ENCODE data around the gene CSTF2. TPM values are rescaled to one million over a fixed set of nuclear protein-coding genes. Genes with fewer than 3 reads are reported as not detected.
"Not testable (repeated sequence)": the region's sequence is repeated elsewhere in the genome, so short reads cannot be mapped to it uniquely, and the experiment has no call there.

Gene CSTF2
- total and polyA plus RNA-seq, 2 experiments from 2014 or later = 28.3 to 35.1 TPM

DNA sequence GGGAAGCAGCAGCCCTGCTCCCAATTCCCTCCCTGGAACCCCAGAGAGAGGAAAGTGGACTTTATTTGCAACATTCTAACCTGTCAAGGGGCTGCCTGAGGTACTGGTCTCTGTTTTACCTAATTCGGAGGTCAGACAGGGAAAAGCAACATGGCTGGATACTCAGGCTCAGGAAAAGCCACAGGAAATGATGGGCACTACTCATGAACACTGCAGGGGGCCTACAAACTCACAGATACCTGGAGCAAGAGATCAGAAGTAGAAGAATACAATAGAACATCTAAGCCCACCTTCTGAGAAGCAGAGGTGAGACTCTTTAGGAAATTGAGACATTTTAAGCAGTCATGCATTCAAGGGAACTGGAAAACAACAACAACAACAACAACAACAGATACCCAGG lies 15.4 kb upstream of the CSTF2 start:
- Histone ChIP-seq H3K27ac (no peak overlapping the region), H3K4me3 (no peak overlapping the region), H3K36me3 (no peaks in the 10 kb centered on the region), H3K27me3 (no peaks in the 10 kb centered on the region), H3K9me3 (ENCODE audit: low read depth) (no peaks in the 10 kb centered on the region), H3K4me1 (ENCODE audit: low read depth) (no peaks in the 10 kb centered on the region)
- no peak for DNase-seq (ENCODE audit: low read depth in 1 of 2, low spot score in 1 of 2)
- TF ChIP-seq, protein P1, sequence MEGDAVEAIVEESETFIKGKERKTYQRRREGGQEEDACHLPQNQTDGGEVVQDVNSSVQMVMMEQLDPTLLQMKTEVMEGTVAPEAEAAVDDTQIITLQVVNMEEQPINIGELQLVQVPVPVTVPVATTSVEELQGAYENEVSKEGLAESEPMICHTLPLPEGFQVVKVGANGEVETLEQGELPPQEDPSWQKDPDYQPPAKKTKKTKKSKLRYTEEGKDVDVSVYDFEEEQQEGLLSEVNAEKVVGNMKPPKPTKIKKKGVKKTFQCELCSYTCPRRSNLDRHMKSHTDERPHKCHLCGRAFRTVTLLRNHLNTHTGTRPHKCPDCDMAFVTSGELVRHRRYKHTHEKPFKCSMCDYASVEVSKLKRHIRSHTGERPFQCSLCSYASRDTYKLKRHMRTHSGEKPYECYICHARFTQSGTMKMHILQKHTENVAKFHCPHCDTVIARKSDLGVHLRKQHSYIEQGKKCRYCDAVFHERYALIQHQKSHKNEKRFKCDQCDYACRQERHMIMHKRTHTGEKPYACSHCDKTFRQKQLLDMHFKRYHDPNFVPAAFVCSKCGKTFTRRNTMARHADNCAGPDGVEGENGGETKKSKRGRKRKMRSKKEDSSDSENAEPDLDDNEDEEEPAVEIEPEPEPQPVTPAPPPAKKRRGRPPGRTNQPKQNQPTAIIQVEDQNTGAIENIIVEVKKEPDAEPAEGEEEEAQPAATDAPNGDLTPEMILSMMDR (IDR thresholded peaks at IDR 0.05; ENCODE audit: low read depth, low read length) = no peak

- H3K4me1 ChIP-seq (ENCODE audit: low read depth); DNase-seq (ENCODE audit: low read depth in 1 of 2, low spot score in 1 of 2): not testable (repeated sequence)
Observed at GRCh38 chrX:100808265-100808664, 11.9 kb upstream of the CSTF2 start.

GRCh38 chrX:100812216-100813158 lies 7.7 kb upstream of the CSTF2 start:
- DNase-seq (ENCODE audit: low read depth in 1 of 2, low spot score in 1 of 2) = peak in 1 of 2 donors; percentile 28
- Histone ChIP-seq H3K9me3 (ENCODE audit: low read depth) (no peaks in the 10 kb centered on the region), H3K4me1 (ENCODE audit: low read depth) (no peaks in the 10 kb centered on the region), H3K27ac (no peak overlapping the region), H3K36me3 (no peaks in the 10 kb centered on the region), H3K4me3 (no peak overlapping the region), H3K27me3 (no peaks in the 10 kb centered on the region)
- TF ChIP-seq, protein P1 (IDR thresholded peaks at IDR 0.05; ENCODE audit: low read depth, low read length) = no peak

More at GRCh38 chrX:100808265-100808664, 11.9 kb upstream of the CSTF2 start:
- not testable (repeated sequence) for H3K27ac ChIP-seq; H3K9me3 ChIP-seq (ENCODE audit: low read depth); H3K27me3 ChIP-seq; H3K36me3 ChIP-seq; H3K4me3 ChIP-seq

DNA sequence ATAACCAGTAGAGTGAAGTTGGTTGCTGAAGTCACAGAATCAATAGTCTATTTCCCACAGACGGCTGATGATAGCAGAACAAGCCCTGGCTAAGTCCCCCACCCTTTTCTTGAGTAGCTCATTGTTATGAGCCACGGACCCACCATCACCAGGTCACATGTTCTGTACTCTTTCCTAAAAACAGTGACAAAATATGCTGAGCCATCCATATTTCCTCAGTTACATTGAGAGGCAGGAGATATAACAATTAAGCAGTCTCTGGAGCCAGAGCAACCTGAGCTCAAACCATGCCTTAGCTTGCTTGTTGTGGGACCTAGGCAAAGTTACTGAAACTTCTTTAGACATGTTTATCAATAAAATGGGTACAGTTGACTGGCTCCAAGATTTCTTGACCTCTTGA lies 2.9 kb upstream of the CSTF2 start:
- Histone ChIP-seq H3K4me1 (ENCODE audit: low read depth) (no peaks in the 10 kb centered on the region), H3K36me3 (no peaks in the 10 kb centered on the region), H3K27ac (no peak overlapping the region), H3K4me3 (no peak overlapping the region), H3K27me3 (no peaks in the 10 kb centered on the region), H3K9me3 (ENCODE audit: low read depth) (no peaks in the 10 kb centered on the region)
- TF ChIP-seq, protein P1 (IDR thresholded peaks at IDR 0.05; ENCODE audit: low read depth, low read length) = no peak
- DNase-seq (ENCODE audit: low read depth in 1 of 2, low spot score in 1 of 2) = no peak

DNA sequence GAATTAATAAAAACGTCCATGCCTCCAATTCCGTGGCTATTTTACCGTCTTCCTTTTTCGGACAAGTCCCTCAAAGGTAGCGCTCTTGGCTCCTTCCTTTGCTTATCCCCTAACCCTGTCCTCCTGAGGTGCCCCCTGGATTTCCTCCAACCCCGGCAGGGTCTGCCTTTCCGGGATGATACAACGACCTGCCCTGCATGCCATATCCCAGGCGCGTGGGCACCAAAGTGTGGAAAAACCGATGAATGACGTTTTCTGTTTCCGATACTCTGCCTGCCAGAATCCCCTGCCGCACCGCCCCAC lies 706 bp upstream of the CSTF2 start:
- no peaks in the 10 kb centered on the region for H3K27me3 ChIP-seq
- H3K36me3 ChIP-seq = peaks cover 8% of the 10 kb centered on the region
- H3K4me1 ChIP-seq (ENCODE audit: low read depth) = no peaks in the 10 kb centered on the region
- no peak overlapping the region for H3K27ac ChIP-seq
- no peaks in the 10 kb centered on the region for H3K9me3 ChIP-seq (ENCODE audit: low read depth)
- peak overlapping the region; percentile 48 for H3K4me3 ChIP-seq
- DNase-seq (ENCODE audit: low read depth in 1 of 2, low spot score in 1 of 2) = no peak
- TF ChIP-seq, protein P1 (IDR thresholded peaks at IDR 0.05; ENCODE audit: low read depth, low read length) = no peak

DNA sequence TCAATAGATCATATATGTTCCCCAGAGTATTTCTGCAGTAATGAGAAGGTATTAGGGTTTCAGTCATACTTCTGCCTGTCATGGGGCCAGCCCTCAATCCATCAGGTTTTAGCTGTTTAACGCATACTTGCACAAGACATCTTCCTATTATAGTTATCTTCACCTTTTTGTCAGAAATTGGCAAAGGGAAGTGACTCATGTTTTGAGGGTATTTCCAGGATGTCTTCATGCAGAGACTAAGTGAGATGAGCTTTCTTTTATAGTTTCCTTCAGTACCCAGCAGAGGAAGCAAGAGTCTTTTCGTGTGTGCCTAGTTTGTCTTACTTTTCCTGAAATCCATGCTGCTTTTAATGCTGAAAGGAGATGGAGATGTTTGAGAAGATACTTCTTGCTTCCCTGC lies 9.5 kb downstream of the CSTF2 start:
- Histone ChIP-seq H3K9me3 (ENCODE audit: low read depth) (no peaks in the 10 kb centered on the region), H3K4me1 (ENCODE audit: low read depth) (no peaks in the 10 kb centered on the region), H3K27ac (no peak overlapping the region), H3K4me3 (no peak overlapping the region), H3K36me3 (peaks cover 25% of the 10 kb centered on the region), H3K27me3 (no peaks in the 10 kb centered on the region)
- TF ChIP-seq, protein P1 (IDR thresholded peaks at IDR 0.05; ENCODE audit: low read depth, low read length) = no peak
- peak in 1 of 2 donors; percentile 39 for DNase-seq (ENCODE audit: low read depth in 1 of 2, low spot score in 1 of 2)

Measured in cardiac muscle cell (in vitro differentiated cells and primary cell).